ENCODE measurements around the gene GSPT2.
A peak's percentile ranks its signal among the peaks of the same experiment; 100 is the strongest.
"Not testable (repeated sequence)": the region's sequence is repeated elsewhere in the genome, so short reads cannot be mapped to it uniquely, and the experiment has no call there.

The GSPT2 gene

GRCh38 chrX:51743179-51743957 lies at the start of gene GSPT2:
TSS of gene GSPT2 (plus strand) at chrX:51743442. CDS start at chrX:51743627, 185 bp downstream.
- peak; percentile 35 for DNase-seq

- no peak for DNase-seq
Observed at GRCh38 chrX:51694254-51694653, 49.0 kb upstream of the GSPT2 start.

GRCh38 chrX:51697397-51697796 lies 45.8 kb upstream of the GSPT2 start:
- DNase-seq = no peak

GRCh38 chrX:51710277-51711164 lies 32.7 kb upstream of the GSPT2 start, which contains the start of gene CENPVL1:
TSS of gene CENPVL1 (plus strand) at chrX:51710512. CDS start at chrX:51710512, 0 bp downstream.
- not testable (repeated sequence) for DNase-seq

- DNase-seq = not testable (repeated sequence)
Observed at GRCh38 chrX:51712943-51713647, 30.1 kb upstream of the GSPT2 start.

- no peak for DNase-seq
Observed at GRCh38 chrX:51728202-51728601, 15.0 kb upstream of the GSPT2 start.

- DNase-seq = no peak
Observed at GRCh38 chrX:51737091-51737490, 6.2 kb upstream of the GSPT2 start.

GRCh38 chrX:51742586-51742985 lies 656 bp upstream of the GSPT2 start:
- DNase-seq = no peak

- no peak for DNase-seq
Observed at GRCh38 chrX:51747671-51748070, 4.4 kb downstream of the GSPT2 start.

- no peak for DNase-seq
Observed at GRCh38 chrX:51759055-51759839, 16.0 kb downstream of the GSPT2 start.

- DNase-seq = no peak
Observed at GRCh38 chrX:51760657-51761056, 17.4 kb downstream of the GSPT2 start.

GRCh38 chrX:51766546-51766945 lies 23.3 kb downstream of the GSPT2 start:
- DNase-seq = no peak

- no peak for DNase-seq
Observed at GRCh38 chrX:51776851-51777250, 33.6 kb downstream of the GSPT2 start.

- DNase-seq = no peak
Observed at GRCh38 chrX:51779306-51779705, 36.1 kb downstream of the GSPT2 start.

- no peak for DNase-seq
Observed at GRCh38 chrX:51795136-51795535, 51.9 kb downstream of the GSPT2 start.

Measured in activated CD8-positive, alpha-beta memory T cell treated with anti-CD3 and anti-CD28 coated beads, Interleukin-2, amount 50 U/mL, for 4 hours (primary cell).